ENCODE measurements around the gene IZUMO4. TPM values are rescaled to one million over a fixed set of nuclear protein-coding genes. Genes with fewer than 3 reads are reported as not detected.

The IZUMO4 gene
- total RNA-seq, 1 donor from 2014 or later = 0.46 TPM

DNA sequence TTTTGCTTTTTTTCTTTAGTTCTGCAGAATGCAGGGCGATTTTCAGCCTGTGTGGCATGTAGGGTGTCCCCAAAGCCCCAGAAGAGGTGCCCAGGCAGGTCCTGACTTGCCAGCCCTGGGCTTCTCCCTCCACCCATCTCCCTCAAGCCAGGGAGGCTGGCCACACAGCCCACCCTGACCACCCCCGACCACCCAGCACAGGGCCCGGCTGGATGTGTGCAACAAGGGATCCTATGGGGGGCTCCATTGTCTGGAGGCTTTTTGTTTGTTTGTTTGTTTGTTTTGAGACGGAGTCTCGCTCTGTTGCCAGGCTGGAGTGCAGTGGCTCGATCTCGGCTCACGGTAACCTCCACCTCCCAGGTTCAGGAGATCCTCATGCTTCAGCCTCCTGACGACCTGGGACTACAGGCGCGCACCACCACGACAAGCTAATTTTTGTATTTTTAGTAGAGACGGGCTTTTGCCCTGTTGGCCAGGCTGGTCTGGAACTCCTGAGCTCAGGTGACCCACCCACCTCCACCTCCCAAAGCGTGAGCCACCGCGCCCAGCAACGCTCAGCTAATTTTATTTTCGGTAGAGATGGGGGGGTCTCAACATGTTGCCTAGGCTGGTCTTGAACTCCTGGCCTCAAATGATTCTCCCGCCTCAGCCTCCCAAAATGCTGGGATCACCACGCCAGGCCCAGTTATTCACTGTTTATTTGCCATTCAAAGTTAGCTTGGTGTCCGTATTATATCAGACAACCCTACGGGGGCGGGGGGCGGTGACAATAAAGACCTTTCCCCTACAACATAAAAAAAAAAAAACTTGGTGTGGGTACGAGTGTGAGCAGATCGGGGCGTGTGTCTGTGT lies 37.9 kb upstream of the IZUMO4 start:
- DNase-seq (ENCODE audit: low read depth, low spot score) = no peak

GRCh38 chr19:2059422-2060201 lies 37.1 kb upstream of the IZUMO4 start:
- no peak for DNase-seq (ENCODE audit: low read depth, low spot score)

DNA sequence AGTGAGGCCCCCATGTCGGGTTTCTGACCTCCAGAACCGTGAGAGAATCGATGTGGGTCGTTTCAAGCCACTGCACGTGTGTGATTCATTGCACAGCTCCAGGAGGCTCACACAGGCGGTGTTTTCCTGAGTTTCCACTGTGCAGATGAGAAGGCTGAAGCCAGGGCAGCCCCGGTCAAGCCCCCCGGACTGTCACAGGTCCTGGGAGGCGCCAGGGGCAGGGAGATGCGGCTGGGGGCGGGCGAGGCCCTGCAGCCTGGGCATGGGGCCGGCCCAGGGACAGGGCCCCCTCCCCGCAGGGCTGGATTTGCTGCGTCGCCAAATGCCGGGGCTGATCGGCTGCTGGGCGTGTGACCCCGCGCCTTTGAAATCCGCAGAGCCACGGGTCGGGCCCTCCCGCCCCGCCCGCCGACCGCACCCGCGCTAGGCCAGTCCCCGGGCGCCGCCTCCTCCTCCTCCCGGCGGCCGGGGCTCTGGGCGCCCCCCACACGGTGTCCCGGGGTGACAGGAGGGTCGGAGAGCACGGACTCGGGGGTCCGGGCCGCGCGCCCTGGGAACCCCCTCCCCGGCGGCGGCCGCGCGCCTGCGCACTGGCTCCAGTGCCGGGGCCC lies 35.7 kb upstream of the IZUMO4 start:
- no peak for DNase-seq (ENCODE audit: low read depth, low spot score)

DNA sequence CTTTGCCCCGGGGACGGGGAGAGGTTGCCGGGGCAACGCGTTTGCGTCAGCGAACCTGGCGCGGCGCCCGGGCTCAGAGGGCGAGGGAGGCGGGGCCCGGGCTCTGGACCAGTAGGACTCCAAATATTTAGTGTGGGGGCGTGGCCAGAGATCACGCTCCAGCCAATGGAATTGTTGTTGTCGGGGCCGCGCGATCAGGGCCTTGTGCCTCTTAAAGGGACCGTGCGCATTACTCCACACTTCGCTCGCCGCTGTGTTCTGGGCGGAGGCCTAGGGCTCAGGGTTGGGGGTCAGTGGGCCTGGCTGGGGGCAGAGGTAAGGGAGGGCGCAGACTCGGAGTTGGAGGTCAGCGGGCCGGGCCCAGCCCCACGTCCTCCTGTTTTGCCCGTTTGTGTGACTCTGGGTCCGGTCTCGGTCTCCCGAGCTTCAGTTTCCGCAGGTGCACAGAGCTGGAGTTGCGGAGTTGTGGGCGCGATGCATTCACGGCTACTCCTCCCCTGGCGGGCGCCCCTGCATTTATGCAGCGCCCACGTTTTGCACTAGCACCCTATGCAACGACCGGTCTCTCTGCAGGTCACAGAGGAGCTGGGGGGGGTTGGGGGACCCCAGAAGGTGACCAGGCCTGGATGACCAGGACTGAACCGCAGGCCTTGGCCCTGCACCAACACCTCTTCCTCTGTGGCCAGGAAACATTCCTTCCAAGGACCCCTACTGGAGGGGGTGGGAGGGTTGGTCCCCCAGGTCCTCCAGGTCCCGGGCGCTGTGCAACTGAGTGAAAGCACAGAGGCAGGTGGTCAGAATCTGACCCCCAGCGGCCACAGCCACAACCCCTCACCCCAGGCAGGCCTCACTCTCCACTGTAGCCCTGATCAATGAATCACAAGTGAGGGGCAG lies 35.0 kb upstream of the IZUMO4 start:
- DNase-seq (ENCODE audit: low read depth, low spot score) = peak; percentile 89

- no peak for DNase-seq (ENCODE audit: low read depth, low spot score)
Measured at GRCh38 chr19:2062389-2062729, 34.4 kb upstream of the IZUMO4 start.

DNA sequence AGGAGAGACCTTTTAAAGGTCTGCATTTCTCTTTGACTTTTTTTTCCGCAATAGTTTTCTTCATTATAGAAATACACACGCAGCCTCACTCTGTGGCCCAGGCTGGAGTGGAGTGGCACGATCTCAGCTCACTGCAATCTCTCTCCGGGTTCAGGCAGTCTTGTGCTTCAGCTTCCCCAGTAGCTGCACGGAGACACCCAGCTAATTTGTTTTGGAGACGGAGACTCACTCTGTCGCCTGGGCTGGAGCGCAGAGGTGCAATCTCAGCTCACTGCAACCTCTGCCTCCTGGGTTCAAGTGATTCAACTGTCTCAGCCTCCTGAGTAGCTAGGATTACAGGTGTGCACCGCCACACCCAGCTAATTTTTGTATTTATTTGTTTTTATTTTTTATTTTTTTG lies 33.9 kb upstream of the IZUMO4 start:
- no peak for DNase-seq (ENCODE audit: low read depth, low spot score)

GRCh38 chr19:2063824-2064223 lies 32.9 kb upstream of the IZUMO4 start:
- DNase-seq (ENCODE audit: low read depth, low spot score) = no peak

- DNase-seq (ENCODE audit: low read depth, low spot score) = no peak
Measured at GRCh38 chr19:2064395-2064787, 32.3 kb upstream of the IZUMO4 start.

- DNase-seq (ENCODE audit: low read depth, low spot score) = no peak
Measured at GRCh38 chr19:2064788-2065524, 31.8 kb upstream of the IZUMO4 start.

DNA sequence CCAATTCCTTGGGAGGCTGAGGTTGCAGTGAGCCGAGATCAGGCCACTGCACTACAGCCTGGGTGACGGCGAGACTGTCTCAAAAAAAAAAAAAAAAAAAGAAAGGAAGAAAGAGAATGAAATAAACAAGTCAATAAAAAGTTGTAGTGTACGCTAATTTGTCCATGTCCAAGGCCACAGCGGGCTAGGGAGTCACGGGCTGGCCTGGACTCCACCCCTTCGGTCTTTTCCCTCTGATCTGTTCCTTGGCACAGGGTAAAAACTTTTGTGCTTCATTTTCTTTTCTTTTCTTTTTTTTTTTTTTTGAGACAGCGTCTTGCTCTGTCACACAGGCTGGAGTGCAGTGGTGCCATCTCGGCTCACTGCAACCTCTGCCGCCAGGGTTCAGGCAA lies 26.3 kb upstream of the IZUMO4 start:
- DNase-seq (ENCODE audit: low read depth, low spot score) = no peak

GRCh38 chr19:2070986-2071673 lies 25.6 kb upstream of the IZUMO4 start:
- no peak for DNase-seq (ENCODE audit: low read depth, low spot score)

DNA sequence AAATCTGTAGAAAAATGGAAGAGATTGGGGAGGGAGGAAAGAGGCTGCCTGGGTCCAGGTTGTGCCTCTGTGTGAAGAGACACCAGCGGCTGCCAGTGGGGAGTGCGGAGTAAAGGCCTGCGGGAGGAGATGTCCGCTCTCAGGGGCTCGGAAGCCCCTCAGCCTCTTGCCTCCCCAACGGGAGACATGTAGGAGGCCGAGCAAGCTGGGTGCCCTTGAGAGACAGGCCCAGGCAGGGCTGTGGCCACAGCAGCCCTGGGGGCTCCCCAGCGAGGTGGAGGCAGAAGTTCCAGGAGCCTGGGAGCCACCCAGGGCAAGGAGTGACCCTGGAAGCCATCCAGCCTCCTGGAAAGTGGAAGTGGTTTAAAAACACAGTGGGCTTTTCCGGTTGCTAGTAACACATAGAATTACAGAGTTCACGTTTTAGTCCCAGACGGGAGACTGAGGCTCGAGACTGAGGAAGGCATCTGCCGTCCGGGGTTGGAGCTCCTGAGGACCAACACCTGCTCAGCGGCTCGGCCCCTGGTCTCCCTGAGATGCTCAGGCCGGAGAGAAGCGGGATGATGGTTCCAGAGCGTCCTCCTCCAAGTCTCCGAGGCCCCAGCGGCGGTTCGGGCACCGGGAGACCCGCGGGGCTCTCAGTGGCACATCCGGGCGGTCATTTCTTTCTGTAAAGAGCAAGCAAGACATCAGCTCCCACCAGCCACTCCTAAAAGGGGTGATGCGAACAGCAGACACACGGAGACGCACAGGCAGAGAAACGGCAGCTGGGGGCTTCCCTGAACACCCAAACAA lies 23.8 kb upstream of the IZUMO4 start:
- DNase-seq (ENCODE audit: low read depth, low spot score) = no peak

- DNase-seq (ENCODE audit: low read depth, low spot score) = no peak
Measured at GRCh38 chr19:2076526-2076944, 20.2 kb upstream of the IZUMO4 start.

DNA sequence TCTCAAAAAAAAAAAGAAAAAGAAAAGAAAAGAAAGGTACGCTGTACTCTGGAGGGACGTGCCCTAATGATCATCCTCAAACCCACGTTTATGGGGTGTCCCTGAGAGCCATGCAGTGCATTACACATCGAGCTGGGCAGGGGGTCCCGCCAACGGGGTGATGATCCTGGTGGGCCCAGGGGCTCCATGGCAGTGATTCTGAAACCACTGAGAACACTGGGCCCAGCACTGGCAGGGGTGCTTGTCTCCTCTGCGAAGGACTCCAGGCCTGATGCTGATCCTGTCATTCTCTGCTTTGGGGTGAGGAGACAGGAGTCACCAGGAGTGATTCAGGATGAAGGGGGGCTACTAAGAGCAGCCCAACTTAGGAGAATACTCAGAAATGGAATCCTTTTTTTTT lies 19.3 kb upstream of the IZUMO4 start:
- no peak for DNase-seq (ENCODE audit: low read depth, low spot score)

DNA sequence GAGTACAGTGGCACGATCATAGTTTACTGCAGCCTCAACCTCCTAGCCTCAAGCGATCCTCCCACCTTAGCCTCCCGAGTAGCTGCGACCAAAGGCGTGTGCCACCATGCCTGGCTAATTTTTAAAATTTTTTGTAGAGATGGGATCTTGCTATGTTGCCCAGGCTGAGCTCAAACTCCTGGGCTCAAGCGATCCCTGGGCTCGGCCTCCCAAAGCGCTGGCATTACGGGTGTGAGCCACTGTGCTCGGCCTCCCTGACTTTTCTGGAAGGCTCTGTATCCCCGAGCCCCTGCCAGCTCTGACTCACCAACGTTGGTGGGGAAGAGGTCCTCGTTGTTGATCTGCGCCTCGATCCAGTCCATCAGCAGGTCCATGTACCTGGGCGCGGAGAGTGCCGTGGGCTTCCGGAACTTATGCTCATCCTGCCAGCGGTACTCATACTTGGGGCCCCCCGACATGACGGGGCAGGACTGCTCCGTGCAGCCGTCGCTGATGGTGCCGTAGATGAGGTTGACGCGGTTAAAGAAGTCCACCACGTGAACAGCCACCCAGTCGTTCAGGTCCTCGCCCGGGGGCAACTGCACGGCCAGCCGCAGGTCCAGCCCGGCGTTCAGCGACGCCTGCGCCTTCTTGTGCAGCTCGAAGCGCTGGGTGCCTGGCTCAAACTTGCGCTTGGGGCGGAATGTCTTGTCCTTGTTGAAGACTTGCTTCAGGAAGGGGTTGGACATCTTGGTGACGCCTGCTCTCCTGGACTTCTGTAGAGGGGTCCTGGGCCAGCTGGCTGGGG lies 18.7 kb upstream of the IZUMO4 start:
- DNase-seq (ENCODE audit: low read depth, low spot score) = no peak

GRCh38 chr19:2079076-2079864 lies 17.4 kb upstream of the IZUMO4 start:
- DNase-seq (ENCODE audit: low read depth, low spot score) = no peak

- DNase-seq (ENCODE audit: low read depth, low spot score) = no peak
Measured at GRCh38 chr19:2079865-2080301, 16.8 kb upstream of the IZUMO4 start.

Measured in pulmonary artery endothelial cell (primary cell).